ENCODE data around the gene LRRC73.
"Not testable (repeated sequence)": the region's sequence is repeated elsewhere in the genome, so short reads cannot be mapped to it uniquely, and the experiment has no call there.

LRRC73 gene

DNA sequence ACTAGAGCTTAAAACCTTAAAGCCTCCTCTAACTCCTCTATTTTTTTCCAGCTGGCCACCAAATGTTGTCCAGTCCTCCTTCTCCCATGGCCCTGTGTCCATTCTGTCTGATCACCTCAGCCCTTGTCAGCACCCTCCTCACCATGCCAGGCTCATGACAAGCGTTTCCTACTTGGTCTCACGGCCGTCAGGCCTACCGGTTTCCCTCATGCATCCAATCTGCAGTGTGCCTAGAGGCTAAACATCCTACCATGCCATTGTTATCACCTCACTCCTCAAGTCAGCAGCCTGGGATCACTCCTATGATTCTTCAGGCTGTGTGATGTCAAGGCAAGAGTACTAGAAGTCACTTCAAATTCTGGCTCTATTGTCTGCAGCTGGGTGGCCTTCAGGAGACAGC lies 42.4 kb downstream of the LRRC73 start:
- FAIRE-seq, result no peak
- DNase-seq (ENCODE audit: insufficient read length, low spot score), result no peak

DNA sequence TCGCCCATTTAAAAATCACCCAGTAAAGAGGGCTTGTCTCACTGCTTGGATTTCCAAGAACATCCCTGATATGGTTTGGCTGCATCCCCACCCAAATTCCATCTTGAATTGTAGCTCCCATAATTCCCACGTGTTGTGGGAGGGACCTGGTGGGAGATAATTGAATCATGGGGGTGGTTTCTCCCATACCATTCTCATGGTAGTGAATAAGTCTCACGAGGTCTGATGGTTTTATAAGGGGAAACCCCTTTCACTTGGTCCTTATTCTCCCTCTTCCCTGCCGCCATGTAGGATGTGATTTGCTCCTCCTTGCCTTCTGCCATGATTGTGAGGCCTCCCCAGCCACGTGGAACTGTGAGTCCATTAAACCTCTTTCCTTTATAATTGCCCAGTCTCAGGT lies 42.9 kb downstream of the LRRC73 start:
- FAIRE-seq, result not testable (repeated sequence)

GRCh38 chr6:43465948-43466347 lies 44.2 kb downstream of the LRRC73 start:
- DNase-seq (ENCODE audit: insufficient read length, low spot score), result no peak
- FAIRE-seq, result no peak

More for the DNA sequence above, 42.9 kb downstream of the LRRC73 start:
- DNase-seq (ENCODE audit: insufficient read length, low spot score), result not testable (repeated sequence)

DNA sequence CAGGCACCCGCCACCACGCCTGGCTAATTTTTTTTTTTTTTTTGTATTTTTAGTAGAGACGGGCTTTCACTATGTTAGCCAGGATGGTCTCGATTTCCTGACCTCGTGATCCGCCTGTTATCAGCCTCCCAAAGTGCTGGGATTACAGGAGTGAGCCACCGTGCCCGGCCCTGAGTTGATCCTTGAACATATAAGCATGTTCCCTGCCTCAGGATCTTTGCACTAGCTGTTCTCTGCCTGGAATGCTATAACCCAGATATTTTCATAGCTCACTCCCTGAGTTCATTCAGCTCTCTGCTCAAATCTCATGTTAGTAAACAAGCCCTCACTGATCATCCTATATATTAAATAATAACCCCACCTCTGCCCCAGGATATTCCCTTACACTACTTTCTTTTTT lies 45.8 kb downstream of the LRRC73 start:
- FAIRE-seq (no peak), DNase-seq (ENCODE audit: insufficient read length, low spot score) (no peak)

GRCh38 chr6:43461936-43462335 lies 48.2 kb downstream of the LRRC73 start:
- FAIRE-seq (no peak), DNase-seq (ENCODE audit: insufficient read length, low spot score) (no peak)

DNA sequence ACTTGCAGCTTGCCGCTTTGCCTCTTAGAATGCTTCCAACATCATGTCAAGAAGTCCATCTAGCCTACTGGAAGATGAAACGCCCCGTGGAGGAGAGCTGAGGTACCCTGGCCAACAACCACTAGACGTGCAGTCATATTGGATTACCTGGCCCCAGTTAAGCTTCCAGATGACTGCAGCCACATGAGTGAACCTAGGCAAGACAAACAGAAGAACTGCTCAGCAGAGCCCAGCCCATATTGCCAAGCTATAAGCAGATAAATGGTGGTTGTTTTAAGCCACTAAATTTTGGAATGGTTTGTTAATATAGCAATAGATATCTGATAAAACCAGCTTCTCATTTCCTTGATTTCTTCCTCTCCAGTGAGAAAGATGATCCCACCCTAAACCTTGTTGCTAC lies 50.1 kb downstream of the LRRC73 start:
- DNase-seq (ENCODE audit: insufficient read length, low spot score) (no peak), FAIRE-seq (no peak)

GRCh38 chr6:43459535-43459934 lies 50.6 kb downstream of the LRRC73 start:
- FAIRE-seq (no peak), DNase-seq (ENCODE audit: insufficient read length, low spot score) (no peak)

GRCh38 chr6:43458154-43458553 lies 52.0 kb downstream of the LRRC73 start:
- not testable (repeated sequence) for FAIRE-seq; DNase-seq (ENCODE audit: insufficient read length, low spot score)

GRCh38 chr6:43457643-43458042 lies 52.5 kb downstream of the LRRC73 start:
- no peak for DNase-seq (ENCODE audit: insufficient read length, low spot score)

More at GRCh38 chr6:43457643-43458042, 52.5 kb downstream of the LRRC73 start:
- FAIRE-seq, result no peak
